Endothelial cell of hepatic sinusoid (primary cell): ENCODE measurements around the gene MPC2.
"Not testable (repeated sequence)": the region's sequence is repeated elsewhere in the genome, so short reads cannot be mapped to it uniquely, and the experiment has no call there.

Experiments used
- in situ Hi-C: cut with HindIII; loops from 2 replicates; pipeline ENCODE4 v1.10.0; 2017; ENCODE audit warnings: low sequenced_read_pairs

Gene MPC2

GRCh38 chr1:167866739-167867414 is 70.0 kb downstream of the MPC2 start:
- in situ Hi-C loops = not testable (repeated sequence)
